NCI-H774 (cell line): Measurements from ENCODE around the gene ESCO1.
"Not testable (repeated sequence)": the region's sequence is repeated elsewhere in the genome, so short reads cannot be mapped to it uniquely, and the experiment has no call there.

Source experiments
- DNase-seq: peaks from one replicate; lab custom pipeline; 2025; lab: John Stamatoyannopoulos, UW

Gene ESCO1

GRCh38 chr18:21600526-21601410 is at the start of gene ESCO1:
Gene ESCO1, minus strand, starts transcription at chr18:21600704. Its CDS starts 25,861 bp downstream, at chr18:21574843.
- peak; percentile 97 for DNase-seq

- not testable (repeated sequence) for DNase-seq
Observed at GRCh38 chr18:21640375-21640774, 39.9 kb upstream of the ESCO1 start.

GRCh38 chr18:21638822-21639221 is 38.3 kb upstream of the ESCO1 start:
- DNase-seq, result no peak

- DNase-seq, result no peak
Observed at GRCh38 chr18:21636769-21637168, 36.3 kb upstream of the ESCO1 start.

- no peak for DNase-seq
Observed at GRCh38 chr18:21634588-21635199, 34.2 kb upstream of the ESCO1 start.

GRCh38 chr18:21632393-21632792 is 31.9 kb upstream of the ESCO1 start:
- no peak for DNase-seq

GRCh38 chr18:21629089-21629832 is 28.8 kb upstream of the ESCO1 start:
- DNase-seq, result no peak

- not testable (repeated sequence) for DNase-seq
Observed at GRCh38 chr18:21621640-21622039, 21.1 kb upstream of the ESCO1 start.

- DNase-seq, result peak; percentile 93
Observed at GRCh38 chr18:21612125-21613039, 11.9 kb upstream of the ESCO1 start, which contains the start of gene SNRPD1. Gene SNRPD1, plus strand, starts transcription at chr18:21612314. Its CDS starts 116 bp downstream, at chr18:21612430.

GRCh38 chr18:21611401-21612124 is 11.1 kb upstream of the ESCO1 start:
- DNase-seq, result not testable (repeated sequence)

GRCh38 chr18:21605213-21605612 is 4.7 kb upstream of the ESCO1 start:
- DNase-seq, result no peak

GRCh38 chr18:21604671-21605070 is 4.2 kb upstream of the ESCO1 start:
- no peak for DNase-seq

- no peak for DNase-seq
Observed at GRCh38 chr18:21602299-21602587, 1.7 kb upstream of the ESCO1 start.

- DNase-seq, result peak; percentile 52
Observed at GRCh38 chr18:21599585-21600525, 649 bp downstream of the ESCO1 start.

- DNase-seq, result peak; percentile 3
Observed at GRCh38 chr18:21598726-21599584, 1.5 kb downstream of the ESCO1 start.

- no peak for DNase-seq
Observed at GRCh38 chr18:21597620-21598019, 2.9 kb downstream of the ESCO1 start.

- no peak for DNase-seq
Observed at GRCh38 chr18:21593540-21594257, 6.8 kb downstream of the ESCO1 start.

- not testable (repeated sequence) for DNase-seq
Observed at GRCh38 chr18:21592361-21592760, 8.1 kb downstream of the ESCO1 start.
